HG03575 (cell line): ENCODE results near the gene MCTP2.

Experiments
- ATAC-seq: cut with Tn5 transposase; IDR thresholded peaks from one replicate; pipeline ENCODE4 v1.9.1; 2021; ENCODE audit not compliant: unreplicated experiment, insufficient number of reproducible peaks, low FRiP score; ENCODE audit errors: extremely low read depth

MCTP2 gene

GRCh38 chr15:94414916-94415315, 183.6 kb downstream of the MCTP2 start:
- no peak for ATAC-seq

DNA sequence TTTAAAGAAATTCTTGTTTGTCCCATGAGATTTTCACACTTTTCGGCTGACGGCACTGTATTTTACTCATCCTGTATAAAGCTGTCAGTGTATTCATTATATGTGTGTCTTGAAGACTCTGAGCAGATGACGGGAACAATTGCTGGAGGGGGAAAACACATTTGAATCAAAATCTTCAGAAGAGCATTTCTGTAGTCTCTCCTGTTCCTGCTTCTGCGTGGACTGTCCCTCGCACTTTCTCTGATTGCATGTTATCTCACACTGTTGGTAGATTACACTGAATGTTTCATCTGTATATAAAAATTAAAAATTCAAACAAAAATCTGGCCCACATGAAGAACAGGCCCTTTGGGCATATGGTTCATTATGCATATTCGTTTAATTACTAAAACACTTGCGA, 184.9 kb downstream of the MCTP2 start:
- ATAC-seq, result no peak

DNA sequence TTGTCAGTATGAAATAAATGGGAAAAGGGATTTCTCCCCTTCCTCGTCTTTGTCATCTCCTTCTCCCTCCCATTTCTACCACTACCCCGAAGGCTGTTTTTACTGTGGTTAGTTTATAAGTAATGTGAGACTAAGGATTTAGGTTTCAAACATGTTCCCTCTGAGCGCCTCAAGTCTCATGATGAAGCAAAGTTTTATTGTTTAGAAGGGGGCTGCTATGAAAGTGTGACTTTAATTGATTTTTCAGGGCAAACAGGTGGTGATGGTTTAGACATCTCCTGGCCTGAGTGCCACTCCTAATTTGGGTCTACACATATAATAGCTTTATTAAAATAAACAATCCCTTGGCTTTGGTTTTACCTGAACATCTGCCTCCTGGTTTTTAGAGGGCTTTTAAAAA, 185.5 kb downstream of the MCTP2 start:
- ATAC-seq, result no peak

- no peak for ATAC-seq
Observed at GRCh38 chr15:94417501-94418293, 186.3 kb downstream of the MCTP2 start.

DNA sequence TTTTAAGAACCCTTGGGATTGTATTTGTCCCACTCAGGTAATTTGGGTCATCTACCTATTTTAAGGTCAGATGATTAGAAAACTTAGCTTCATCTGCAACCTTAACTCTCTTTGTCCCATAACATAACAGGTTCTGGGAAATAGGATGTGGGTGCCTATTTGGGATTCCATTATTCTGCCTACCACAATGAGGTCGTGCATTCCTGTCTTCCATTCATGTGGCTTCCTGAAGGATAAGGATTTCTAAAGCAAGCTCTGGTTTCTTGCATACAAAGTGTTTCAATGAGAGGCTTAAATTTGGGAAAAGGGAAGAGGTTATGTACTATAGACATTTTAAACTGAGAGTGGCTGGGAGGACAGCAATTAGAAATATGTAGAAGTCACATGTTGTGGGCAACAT, 190.3 kb downstream of the MCTP2 start:
- no peak for ATAC-seq

GRCh38 chr15:94432279-94432678, 200.9 kb downstream of the MCTP2 start:
- ATAC-seq, result no peak

- no peak for ATAC-seq
Observed at GRCh38 chr15:94439158-94439557, 207.8 kb downstream of the MCTP2 start.

DNA sequence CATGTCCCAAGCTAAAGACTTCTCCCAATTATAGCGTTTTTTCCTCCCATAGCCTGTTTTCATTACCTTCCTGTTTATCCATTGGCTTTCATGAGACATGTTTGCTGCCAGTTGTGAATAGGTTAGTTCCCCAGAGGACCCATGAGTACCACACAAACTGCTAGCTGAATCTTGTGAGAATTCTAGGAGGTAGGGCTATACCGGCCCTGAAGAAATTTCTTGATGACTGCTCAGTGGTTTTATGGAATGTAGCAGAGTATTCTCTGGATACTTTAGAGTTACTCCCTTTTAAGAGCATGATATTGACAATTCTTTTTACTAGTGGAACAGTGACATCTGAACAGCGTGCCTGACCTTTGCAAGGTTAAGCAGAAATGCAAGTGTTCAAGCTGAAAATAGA, 210.4 kb downstream of the MCTP2 start:
- ATAC-seq, result no peak

DNA sequence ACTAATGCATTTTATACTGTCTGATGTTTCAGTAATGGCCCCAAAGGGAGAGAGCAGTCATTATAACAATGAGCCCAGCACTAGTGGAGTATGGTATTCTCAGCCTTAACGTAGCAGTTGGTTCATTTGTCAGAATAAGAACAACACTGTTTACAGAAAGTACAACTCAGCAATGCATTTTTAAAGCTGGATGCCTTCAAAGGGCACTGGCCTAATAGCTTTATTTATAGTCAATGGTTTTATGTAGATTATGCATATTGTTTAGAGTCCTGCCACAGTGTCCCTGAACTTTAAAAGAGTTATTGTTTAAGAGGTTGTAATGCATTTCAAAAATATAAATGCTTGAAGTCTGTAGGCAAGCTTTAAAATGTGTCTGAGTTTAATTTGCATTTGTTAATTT, 211.1 kb downstream of the MCTP2 start:
- ATAC-seq, result no peak

GRCh38 chr15:94443186-94443585, 211.8 kb downstream of the MCTP2 start:
- no peak for ATAC-seq

DNA sequence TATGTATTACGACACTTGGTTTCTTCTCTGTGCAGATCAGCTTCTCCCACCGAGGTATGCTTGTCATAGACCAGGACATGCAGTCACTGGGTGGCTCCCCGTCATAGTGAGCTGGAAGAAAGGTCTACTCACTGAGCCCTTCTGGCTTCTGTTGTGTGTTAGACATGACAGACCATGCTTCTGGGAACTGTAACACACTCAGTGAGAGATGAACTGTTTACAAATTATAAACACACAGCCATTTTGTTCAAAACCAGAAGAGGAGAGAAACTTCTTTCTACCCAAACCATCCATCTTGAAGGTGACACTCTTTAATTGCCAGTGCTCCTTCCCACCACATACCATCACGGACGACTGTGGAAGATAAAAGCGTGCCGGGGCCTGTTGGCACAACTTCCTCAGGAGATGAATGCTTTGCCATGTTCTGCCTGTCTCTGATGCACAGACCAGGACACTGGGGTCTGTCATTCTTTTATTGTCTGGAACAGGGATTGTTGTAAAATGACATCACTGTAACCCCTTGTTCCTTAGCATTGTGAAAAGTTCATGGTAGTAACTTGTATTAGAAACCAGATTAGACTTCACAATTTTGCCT, 214.3 kb downstream of the MCTP2 start:
- no peak for ATAC-seq

- ATAC-seq, result no peak
Observed at GRCh38 chr15:94446441-94446840, 215.1 kb downstream of the MCTP2 start.

DNA sequence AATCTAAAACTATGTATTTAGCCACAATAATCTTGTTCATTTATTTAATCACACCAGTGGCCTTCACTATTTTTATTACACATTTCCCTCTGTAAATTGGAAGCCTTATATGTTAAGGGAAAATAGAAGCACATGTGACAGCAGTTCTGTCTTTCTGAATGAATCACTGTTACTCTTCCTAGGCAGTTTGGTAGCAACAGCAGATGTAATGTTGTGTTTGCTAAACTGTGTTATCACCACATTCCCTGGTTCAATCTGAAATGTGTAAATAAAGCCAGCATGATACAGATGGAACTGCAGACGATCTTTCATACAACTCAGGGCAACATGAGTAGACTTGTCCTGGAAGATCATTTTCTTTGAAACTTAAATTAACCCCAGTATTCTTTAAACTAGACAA, 220.1 kb downstream of the MCTP2 start:
- ATAC-seq, result no peak

GRCh38 chr15:94453227-94453988, 222.0 kb downstream of the MCTP2 start:
- ATAC-seq, result no peak

DNA sequence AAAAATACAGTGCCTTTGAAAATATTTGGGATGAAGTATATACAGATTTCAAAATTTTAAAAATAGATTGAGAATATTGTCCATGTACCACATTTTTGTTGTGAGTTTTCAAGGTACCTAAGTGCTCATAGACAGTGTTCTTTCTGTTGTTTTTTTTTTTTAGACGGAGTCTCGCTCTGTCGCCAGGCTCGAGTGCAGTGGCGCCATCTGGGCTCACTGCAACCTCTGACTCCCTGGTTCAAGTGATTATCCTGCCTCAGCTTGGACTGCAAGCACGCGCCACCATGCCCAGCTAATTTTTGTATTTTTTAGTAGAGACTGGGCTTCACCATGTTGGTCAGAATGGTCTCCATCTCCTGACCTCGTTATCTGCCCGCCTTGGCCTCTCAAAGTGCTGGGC, 223.9 kb downstream of the MCTP2 start:
- ATAC-seq, result no peak

GRCh38 chr15:94456226-94456625, 224.9 kb downstream of the MCTP2 start:
- no peak for ATAC-seq

DNA sequence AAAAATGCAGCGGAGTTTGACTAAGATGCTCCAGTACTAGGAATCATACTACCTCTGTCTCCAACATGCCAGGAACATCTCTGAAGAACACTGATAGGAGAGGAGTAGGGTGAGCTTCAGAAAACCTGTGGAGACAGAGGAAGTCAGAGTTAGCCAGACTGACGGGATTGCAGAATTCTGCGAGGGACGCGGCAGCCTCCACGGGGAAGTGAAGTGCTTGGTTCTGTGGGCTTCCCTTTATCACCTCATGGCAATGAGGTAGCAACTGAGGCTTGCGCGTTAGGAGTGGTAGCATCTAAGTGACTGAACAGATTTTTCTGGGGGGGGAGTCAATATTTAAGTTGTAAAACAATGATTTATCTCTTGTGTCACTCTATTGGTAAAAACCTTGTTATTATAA, 226.3 kb downstream of the MCTP2 start:
- no peak for ATAC-seq

GRCh38 chr15:94460624-94461023, 229.3 kb downstream of the MCTP2 start:
- no peak for ATAC-seq

DNA sequence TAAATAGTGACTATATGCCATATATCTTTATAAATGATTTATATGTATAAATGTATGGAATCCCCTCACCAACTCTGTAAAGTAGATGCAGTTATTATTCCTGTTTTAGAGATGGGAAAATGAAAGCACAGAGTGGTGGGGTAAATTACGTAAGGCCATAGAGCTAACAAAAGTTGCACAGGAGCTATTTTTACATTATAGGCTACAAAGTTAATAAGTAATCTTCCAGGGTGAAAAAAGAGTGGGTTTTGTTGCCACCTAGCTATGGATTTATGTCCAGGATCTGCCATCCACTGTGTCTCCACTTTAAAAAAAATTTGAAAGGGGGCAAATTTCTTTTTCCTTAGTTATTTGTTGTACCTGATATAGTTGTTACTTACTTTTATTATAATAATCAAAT, 235.7 kb downstream of the MCTP2 start:
- ATAC-seq, result no peak

DNA sequence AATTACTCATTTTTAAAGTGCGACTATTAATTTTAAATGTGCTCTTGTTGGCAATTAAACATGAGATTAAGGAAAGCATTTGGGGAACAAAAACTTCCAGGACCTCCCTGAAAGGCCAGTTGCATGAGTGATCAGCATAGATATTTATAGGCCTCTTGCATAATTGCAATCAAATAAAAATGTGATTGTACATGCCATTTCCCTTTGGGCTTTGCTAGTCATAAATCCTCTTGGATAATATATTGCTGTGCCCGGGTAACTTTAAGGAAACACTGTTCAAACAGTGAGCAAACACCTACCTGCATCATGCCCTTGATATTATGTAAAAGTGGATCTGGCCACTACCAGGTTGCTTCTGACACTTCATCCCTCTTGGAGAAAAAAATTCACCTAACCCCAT, 239.1 kb downstream of the MCTP2 start:
- ATAC-seq, result no peak
